Measurements from ENCODE around the gene EPB41L2. TPM values are rescaled to one million over a fixed set of nuclear protein-coding genes. Genes with fewer than 3 reads are reported as not detected.

Gene EPB41L2
- total and polyA plus RNA-seq, 2 donors (not counting 1 experiment from before 2014, with no cell fraction given), result 113 to 264 TPM

DNA sequence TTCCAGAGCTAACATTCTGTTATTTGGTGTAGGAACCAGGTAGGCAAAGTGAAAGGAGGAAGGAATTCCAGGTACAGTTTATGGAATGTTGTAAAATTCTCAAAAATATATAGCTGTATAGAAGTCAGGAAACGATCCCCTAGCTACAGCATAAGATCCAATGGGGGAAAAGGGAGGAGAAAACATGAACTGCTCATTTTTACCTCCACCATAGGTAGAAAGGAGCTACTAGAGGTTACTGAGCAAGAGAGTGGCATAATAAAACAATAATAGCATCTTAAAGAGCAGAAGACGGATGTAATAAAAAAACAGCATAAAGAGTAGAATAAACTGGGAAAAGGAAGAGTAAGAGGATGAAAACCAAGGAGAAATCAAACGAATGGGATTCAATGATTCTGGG lies 26.9 kb downstream of the EPB41L2 start:
- Histone ChIP-seq H3K4me2 (ENCODE audit: extremely low read depth, insufficient read depth, low read length) (no peak overlapping the region), H3K79me2 (ENCODE audit: control insufficient read depth, insufficient read depth, low read length) (peaks cover 71% of the 10 kb centered on the region), H3K27ac (ENCODE audit: insufficient read depth, low read length) (no peak overlapping the region), H3K4me3 (replicated peaks in 1 of 4; ENCODE audit: control extremely low read depth in 1 of 4, insufficient read depth in 1 of 4, low read depth in 3 of 4, low read length in 4 of 4) (no peak overlapping the region), H3K36me3 (ENCODE audit: control insufficient read depth, insufficient read depth, low read length) (no peaks in the 10 kb centered on the region), H3K9ac (ENCODE audit: insufficient read depth, low read length) (no peak overlapping the region), H2AFZ (ENCODE audit: low read length) (no peak overlapping the region), H3K4me1 (ENCODE audit: control insufficient read depth, extremely low read depth, insufficient read depth, low read length) (peaks cover 8% of the 10 kb centered on the region), H4K20me1 (ENCODE audit: control insufficient read depth, extremely low read depth, insufficient read depth, low read length) (no peaks in the 10 kb centered on the region), H3K9me3 (ENCODE audit: control insufficient read depth, insufficient read depth, low read depth, low read length) (no peaks in the 10 kb centered on the region), H3K27me3 (ENCODE audit: control insufficient read depth, insufficient read depth, low read length) (no peaks in the 10 kb centered on the region)
- DNase-seq (ENCODE audit: low read depth in 2 of 2), result no peak
- no peak for TF ChIP-seq EZH2 (IDR thresholded peaks at IDR 0.05; ENCODE audit: low read length, missing control alignments)
- TF ChIP-seq, protein P1, sequence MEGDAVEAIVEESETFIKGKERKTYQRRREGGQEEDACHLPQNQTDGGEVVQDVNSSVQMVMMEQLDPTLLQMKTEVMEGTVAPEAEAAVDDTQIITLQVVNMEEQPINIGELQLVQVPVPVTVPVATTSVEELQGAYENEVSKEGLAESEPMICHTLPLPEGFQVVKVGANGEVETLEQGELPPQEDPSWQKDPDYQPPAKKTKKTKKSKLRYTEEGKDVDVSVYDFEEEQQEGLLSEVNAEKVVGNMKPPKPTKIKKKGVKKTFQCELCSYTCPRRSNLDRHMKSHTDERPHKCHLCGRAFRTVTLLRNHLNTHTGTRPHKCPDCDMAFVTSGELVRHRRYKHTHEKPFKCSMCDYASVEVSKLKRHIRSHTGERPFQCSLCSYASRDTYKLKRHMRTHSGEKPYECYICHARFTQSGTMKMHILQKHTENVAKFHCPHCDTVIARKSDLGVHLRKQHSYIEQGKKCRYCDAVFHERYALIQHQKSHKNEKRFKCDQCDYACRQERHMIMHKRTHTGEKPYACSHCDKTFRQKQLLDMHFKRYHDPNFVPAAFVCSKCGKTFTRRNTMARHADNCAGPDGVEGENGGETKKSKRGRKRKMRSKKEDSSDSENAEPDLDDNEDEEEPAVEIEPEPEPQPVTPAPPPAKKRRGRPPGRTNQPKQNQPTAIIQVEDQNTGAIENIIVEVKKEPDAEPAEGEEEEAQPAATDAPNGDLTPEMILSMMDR (conservative IDR thresholded peaks at IDR 0.05 in 1 of 2, IDR thresholded peaks at IDR 0.05 in 1 of 2; ENCODE audit: low read depth in 1 of 2, low read length in 2 of 2), result no peak

DNA sequence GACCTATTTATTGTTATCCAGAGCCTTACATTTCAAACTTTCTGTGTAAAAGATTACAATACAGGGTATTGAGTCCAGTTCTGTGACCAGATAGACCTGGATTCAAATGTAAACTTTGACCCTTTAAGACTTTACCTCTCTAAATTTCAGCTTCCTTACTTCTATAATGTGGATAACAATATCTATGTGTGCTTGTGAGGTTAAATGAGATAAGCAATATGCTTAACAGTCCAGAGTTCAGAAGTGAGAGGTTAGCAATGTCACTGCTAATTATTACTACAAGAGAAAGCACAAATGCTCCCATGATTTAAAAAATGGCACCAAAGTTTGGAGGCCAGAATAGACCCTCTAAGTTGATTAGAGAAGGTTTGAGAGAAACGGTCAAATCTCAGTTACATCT lies 27.5 kb downstream of the EPB41L2 start:
- no peak for TF ChIP-seq EZH2 (IDR thresholded peaks at IDR 0.05; ENCODE audit: low read length, missing control alignments)
- TF ChIP-seq, protein P1 (conservative IDR thresholded peaks at IDR 0.05 in 1 of 2, IDR thresholded peaks at IDR 0.05 in 1 of 2; ENCODE audit: low read depth in 1 of 2, low read length in 2 of 2), result no peak
- Histone ChIP-seq H3K4me1 (ENCODE audit: control insufficient read depth, extremely low read depth, insufficient read depth, low read length) (peaks cover 10% of the 10 kb centered on the region), H3K36me3 (ENCODE audit: control insufficient read depth, insufficient read depth, low read length) (no peaks in the 10 kb centered on the region), H3K27ac (ENCODE audit: insufficient read depth, low read length) (no peak overlapping the region), H3K9me3 (ENCODE audit: control insufficient read depth, insufficient read depth, low read depth, low read length) (no peaks in the 10 kb centered on the region), H3K4me3 (replicated peaks in 1 of 4; ENCODE audit: control extremely low read depth in 1 of 4, insufficient read depth in 1 of 4, low read depth in 3 of 4, low read length in 4 of 4) (no peak overlapping the region), H3K4me2 (ENCODE audit: extremely low read depth, insufficient read depth, low read length) (no peak overlapping the region), H3K79me2 (ENCODE audit: control insufficient read depth, insufficient read depth, low read length) (peaks cover 70% of the 10 kb centered on the region), H3K9ac (ENCODE audit: insufficient read depth, low read length) (no peak overlapping the region), H3K27me3 (ENCODE audit: control insufficient read depth, insufficient read depth, low read length) (no peaks in the 10 kb centered on the region), H2AFZ (ENCODE audit: low read length) (no peak overlapping the region), H4K20me1 (ENCODE audit: control insufficient read depth, extremely low read depth, insufficient read depth, low read length) (no peaks in the 10 kb centered on the region)
- no peak for DNase-seq (ENCODE audit: low read depth in 2 of 2)

DNA sequence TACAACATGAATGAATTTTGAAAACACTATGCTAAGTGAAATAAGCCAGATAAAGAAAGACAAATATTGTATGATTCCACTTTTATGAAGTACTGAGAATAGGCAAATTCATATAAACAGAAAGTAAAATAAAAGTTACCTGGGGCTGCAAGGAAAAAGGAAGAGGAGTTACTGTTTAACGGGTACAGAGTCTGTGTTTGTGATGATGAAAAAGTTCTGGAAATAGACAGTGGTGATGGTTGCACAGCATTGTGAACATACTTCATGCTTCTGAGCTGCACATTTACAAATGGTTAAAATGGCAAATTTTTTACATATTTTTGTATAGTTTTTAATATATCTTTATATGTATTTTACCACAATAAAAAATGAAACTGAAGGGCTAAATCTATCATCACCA lies 29.4 kb downstream of the EPB41L2 start:
- Histone ChIP-seq H4K20me1 (ENCODE audit: control insufficient read depth, extremely low read depth, insufficient read depth, low read length) (no peaks in the 10 kb centered on the region), H3K27ac (ENCODE audit: insufficient read depth, low read length) (no peak overlapping the region), H3K4me3 (replicated peaks in 1 of 4; ENCODE audit: control extremely low read depth in 1 of 4, insufficient read depth in 1 of 4, low read depth in 3 of 4, low read length in 4 of 4) (no peak overlapping the region), H3K27me3 (ENCODE audit: control insufficient read depth, insufficient read depth, low read length) (no peaks in the 10 kb centered on the region), H3K36me3 (ENCODE audit: control insufficient read depth, insufficient read depth, low read length) (no peaks in the 10 kb centered on the region), H3K4me1 (ENCODE audit: control insufficient read depth, extremely low read depth, insufficient read depth, low read length) (peaks cover 10% of the 10 kb centered on the region), H3K9me3 (ENCODE audit: control insufficient read depth, insufficient read depth, low read depth, low read length) (no peaks in the 10 kb centered on the region), H3K79me2 (ENCODE audit: control insufficient read depth, insufficient read depth, low read length) (peaks cover 62% of the 10 kb centered on the region), H2AFZ (ENCODE audit: low read length) (no peak overlapping the region), H3K4me2 (ENCODE audit: extremely low read depth, insufficient read depth, low read length) (no peak overlapping the region), H3K9ac (ENCODE audit: insufficient read depth, low read length) (no peak overlapping the region)
- DNase-seq (ENCODE audit: low read depth in 2 of 2), result no peak
- TF ChIP-seq EZH2 (IDR thresholded peaks at IDR 0.05; ENCODE audit: low read length, missing control alignments), result no peak
- TF ChIP-seq, protein P1 (conservative IDR thresholded peaks at IDR 0.05 in 1 of 2, IDR thresholded peaks at IDR 0.05 in 1 of 2; ENCODE audit: low read depth in 1 of 2, low read length in 2 of 2), result no peak
